RWPE2 (cell line): Measurements from ENCODE around the gene FGA.
A peak's percentile ranks its signal among the peaks of the same experiment; 100 is the strongest.

ENCODE experiments used
- ATAC-seq: fragments of 200-7000 bp; cut with Tn5 transposase; 3 replicates; pipeline ENCODE4 v1.9.1; 2021; ENCODE audit warnings: low read depth
- DNase-seq: peaks from one replicate; pipeline ENCODE4 v3.0.0-alpha.2; 2020; ENCODE audit warnings: low spot score
- H3K27ac ChIP-seq: fragments of 450-650 bp; 2 replicates; pipeline ENCODE4 v1.5.1; 2017; ENCODE audit warnings: mild to moderate bottlenecking; ENCODE audit not compliant: poor library complexity, severe bottlenecking
- H3K27me3 ChIP-seq: fragments of 250-450 bp; sonication (Bioruptor Pico); 2 replicates; pipeline ENCODE4 v1.5.1; 2021; ENCODE audit warnings: mild to moderate bottlenecking, moderate library complexity; ENCODE audit not compliant: insufficient read depth, poor library complexity, severe bottlenecking
- H3K36me3 ChIP-seq: fragments of 250-450 bp; sonication (Bioruptor Pico); 2 replicates; pipeline ENCODE4 v1.5.1; 2020; ENCODE audit warnings: low read depth, mild to moderate bottlenecking, moderate library complexity
- H3K4me1 ChIP-seq: fragments of 250-450 bp; sonication (Bioruptor Pico); 2 replicates; pipeline ENCODE4 v1.5.1; 2021; ENCODE audit warnings: mild to moderate bottlenecking, moderate library complexity; ENCODE audit not compliant: insufficient read depth, poor library complexity, severe bottlenecking
- H3K4me3 ChIP-seq: fragments of 250-450 bp; sonication (Bioruptor Pico); 2 replicates; pipeline ENCODE4 v1.5.1; 2021; ENCODE audit warnings: mild to moderate bottlenecking, moderate library complexity; ENCODE audit not compliant: severe bottlenecking
- H3K9me3 ChIP-seq: fragments of 250-450 bp; sonication (Bioruptor Pico); 2 replicates; pipeline ENCODE4 v1.5.1; 2021; ENCODE audit warnings: mild to moderate bottlenecking, moderate library complexity; ENCODE audit not compliant: severe bottlenecking
- TF ChIP-seq, protein P1 (sequence below): fragments of 450-650 bp; IDR thresholded peaks from one replicate; pipeline ENCODE4 v1.5.1; 2017; ENCODE audit warnings: mild to moderate bottlenecking, moderate library complexity; ENCODE audit not compliant: poor library complexity, severe bottlenecking

The FGA gene

DNA sequence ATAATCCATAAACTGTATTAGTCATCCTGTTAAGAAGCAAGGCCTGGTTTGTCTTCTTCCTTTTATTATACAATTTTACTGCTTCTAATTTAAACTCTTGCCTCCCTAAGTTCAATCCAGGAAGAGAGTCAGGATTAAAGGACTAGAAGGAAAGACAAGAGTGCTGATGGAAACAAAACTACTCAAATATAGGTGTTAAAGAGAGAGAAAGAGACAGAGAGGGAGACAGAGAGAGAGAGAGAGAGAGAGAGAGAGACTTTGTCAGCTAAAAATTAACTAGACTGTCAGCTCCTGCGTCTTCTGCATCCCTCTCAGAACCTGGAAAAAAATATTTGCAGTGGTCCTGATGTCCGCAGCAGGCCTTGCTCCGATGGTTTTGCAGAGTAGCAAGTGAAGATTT is 35.4 kb upstream of the FGA start:
- ATAC-seq (no peak), DNase-seq (no peak)
- no peaks in the 10 kb centered on the region for H3K36me3 ChIP-seq
- H3K9me3 ChIP-seq, result no peaks in the 10 kb centered on the region
- H3K4me1 ChIP-seq, result no peaks in the 10 kb centered on the region
- no peak overlapping the region for H3K4me3 ChIP-seq
- no peak overlapping the region for H3K27ac ChIP-seq
- H3K27me3 ChIP-seq, result no peaks in the 10 kb centered on the region
- TF ChIP-seq, protein P1, sequence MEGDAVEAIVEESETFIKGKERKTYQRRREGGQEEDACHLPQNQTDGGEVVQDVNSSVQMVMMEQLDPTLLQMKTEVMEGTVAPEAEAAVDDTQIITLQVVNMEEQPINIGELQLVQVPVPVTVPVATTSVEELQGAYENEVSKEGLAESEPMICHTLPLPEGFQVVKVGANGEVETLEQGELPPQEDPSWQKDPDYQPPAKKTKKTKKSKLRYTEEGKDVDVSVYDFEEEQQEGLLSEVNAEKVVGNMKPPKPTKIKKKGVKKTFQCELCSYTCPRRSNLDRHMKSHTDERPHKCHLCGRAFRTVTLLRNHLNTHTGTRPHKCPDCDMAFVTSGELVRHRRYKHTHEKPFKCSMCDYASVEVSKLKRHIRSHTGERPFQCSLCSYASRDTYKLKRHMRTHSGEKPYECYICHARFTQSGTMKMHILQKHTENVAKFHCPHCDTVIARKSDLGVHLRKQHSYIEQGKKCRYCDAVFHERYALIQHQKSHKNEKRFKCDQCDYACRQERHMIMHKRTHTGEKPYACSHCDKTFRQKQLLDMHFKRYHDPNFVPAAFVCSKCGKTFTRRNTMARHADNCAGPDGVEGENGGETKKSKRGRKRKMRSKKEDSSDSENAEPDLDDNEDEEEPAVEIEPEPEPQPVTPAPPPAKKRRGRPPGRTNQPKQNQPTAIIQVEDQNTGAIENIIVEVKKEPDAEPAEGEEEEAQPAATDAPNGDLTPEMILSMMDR, result no peak

DNA sequence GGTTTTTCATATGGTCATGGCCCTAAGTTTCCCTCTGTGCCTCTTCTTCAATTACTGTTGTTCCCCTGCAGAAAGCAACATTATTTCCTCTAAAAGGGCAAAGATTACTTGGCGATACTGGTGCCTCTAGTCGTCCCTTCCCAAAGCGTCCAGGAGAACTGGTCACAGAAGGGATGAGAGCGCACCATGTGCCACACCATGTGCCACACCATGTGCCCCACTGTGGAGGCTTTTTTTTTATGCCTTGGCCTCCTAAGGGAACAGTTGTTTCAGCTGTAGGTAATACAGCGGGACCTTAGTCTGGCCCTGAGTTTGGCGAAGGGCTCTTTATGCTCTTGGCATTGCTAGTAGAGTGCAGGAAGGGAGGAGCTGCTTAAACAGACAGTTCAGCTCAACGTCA is 33.5 kb upstream of the FGA start:
- Histone ChIP-seq H3K27ac (no peak overlapping the region), H3K9me3 (no peaks in the 10 kb centered on the region), H3K4me3 (no peak overlapping the region), H3K36me3 (no peaks in the 10 kb centered on the region), H3K4me1 (no peaks in the 10 kb centered on the region), H3K27me3 (no peaks in the 10 kb centered on the region)
- TF ChIP-seq, protein P1, result no peak
- ATAC-seq, result no peak
- no peak for DNase-seq

DNA sequence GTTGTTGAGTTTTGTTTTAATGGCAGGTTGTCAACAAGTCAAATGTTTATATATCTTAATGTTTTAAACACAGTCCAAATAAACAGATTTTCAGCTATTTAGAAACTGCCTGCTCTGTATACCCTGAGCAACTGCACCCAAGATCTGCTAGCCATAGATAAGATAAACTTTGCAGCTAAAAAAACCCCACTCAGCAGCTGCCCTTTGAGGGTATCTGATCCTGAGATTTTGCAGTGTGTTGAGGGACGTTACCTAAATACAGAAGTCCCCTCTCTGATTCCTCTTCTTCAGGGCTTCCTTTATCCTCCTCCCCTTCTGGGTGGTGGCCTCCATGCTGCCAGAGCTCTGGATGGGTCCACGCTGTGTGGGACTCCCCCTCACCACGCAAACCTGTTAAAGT is 32.9 kb upstream of the FGA start:
- DNase-seq (no peak), ATAC-seq (no peak)

DNA sequence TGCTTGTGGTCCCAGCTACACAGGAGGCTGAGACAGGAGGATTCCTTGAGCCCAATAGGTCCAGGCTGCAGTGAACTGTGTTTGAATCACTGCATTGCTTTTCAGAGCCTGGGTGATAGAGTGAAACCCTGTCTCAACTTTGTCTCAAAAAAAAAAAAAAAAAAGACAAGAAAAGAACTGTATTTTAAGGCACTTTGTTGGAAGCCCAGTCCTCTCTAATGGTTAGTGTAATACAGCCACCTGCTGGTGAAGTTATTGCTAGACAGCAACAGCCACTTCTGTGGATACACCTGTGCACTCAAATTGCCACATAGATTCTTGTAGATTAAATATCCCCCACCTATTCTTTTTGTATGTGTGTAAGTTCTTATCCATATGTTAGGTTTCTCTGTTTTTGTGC is 32.1 kb upstream of the FGA start:
- peak; percentile 65 for ATAC-seq
- DNase-seq, result no peak
- Histone ChIP-seq H3K9me3 (no peaks in the 10 kb centered on the region), H3K27me3 (no peaks in the 10 kb centered on the region), H3K4me1 (no peaks in the 10 kb centered on the region), H3K36me3 (no peaks in the 10 kb centered on the region), H3K4me3 (no peak overlapping the region), H3K27ac (no peak overlapping the region)
- TF ChIP-seq, protein P1, result peak; percentile 82

More for the DNA sequence above, 32.9 kb upstream of the FGA start:
- H3K4me1 ChIP-seq, result no peaks in the 10 kb centered on the region
- H3K4me3 ChIP-seq, result no peak overlapping the region
- no peaks in the 10 kb centered on the region for H3K27me3 ChIP-seq
- no peaks in the 10 kb centered on the region for H3K36me3 ChIP-seq
- TF ChIP-seq, protein P1, result no peak
- H3K27ac ChIP-seq, result no peak overlapping the region
- H3K9me3 ChIP-seq, result no peaks in the 10 kb centered on the region

DNA sequence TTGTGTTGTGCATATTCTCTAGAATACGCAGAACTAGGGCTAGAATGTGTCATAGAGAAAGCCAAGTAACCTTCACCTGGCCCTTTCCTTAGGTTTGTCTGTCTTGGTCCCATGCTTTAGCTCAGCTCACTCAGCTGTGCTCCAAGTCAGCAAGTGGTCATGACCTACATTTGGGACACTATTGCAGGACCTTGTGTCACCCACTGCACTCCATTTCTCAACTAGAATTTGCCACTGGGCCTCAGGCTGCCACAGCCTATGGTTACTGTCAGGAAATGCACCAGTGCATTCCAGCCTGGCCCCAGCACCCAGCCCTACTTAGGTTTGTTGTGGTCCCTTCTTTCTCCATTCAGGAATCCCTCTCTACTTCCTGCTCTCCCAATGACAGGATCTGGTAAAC is 29.6 kb upstream of the FGA start:
- H3K4me3 ChIP-seq, result no peak overlapping the region
- ATAC-seq, result no peak
- DNase-seq, result no peak
- TF ChIP-seq, protein P1, result no peak
- H3K4me1 ChIP-seq, result no peaks in the 10 kb centered on the region
- H3K27me3 ChIP-seq, result no peaks in the 10 kb centered on the region
- H3K27ac ChIP-seq, result no peak overlapping the region
- H3K36me3 ChIP-seq, result no peaks in the 10 kb centered on the region
- no peaks in the 10 kb centered on the region for H3K9me3 ChIP-seq
